Effector CD8-positive, alpha-beta T cell (primary cell): Measurements from ENCODE around the gene CBFA2T3.
"Not testable (repeated sequence)": the region's sequence is repeated elsewhere in the genome, so short reads cannot be mapped to it uniquely, and the experiment has no call there.

ENCODE experiments used
- DNase-seq: peaks from one replicate; lab custom pipeline; 2025; lab: John Stamatoyannopoulos, UW
- total RNA-seq, 4 experiments: gene quantifications; one replicate each; lab custom pipeline; 2026; lab: John Stamatoyannopoulos, UW

The CBFA2T3 gene
- total RNA-seq = 0 to 1.2 (median 0.09) reads per million in 4 experiments

GRCh38 chr16:88977018-88977811 lies at the start of gene CBFA2T3:
TSS of gene CBFA2T3 (minus strand) at chr16:88977207. CDS start at chr16:88976807, 400 bp downstream.
- no peak for DNase-seq

GRCh38 chr16:89026121-89026612 lies 49.2 kb upstream of the CBFA2T3 start:
- DNase-seq = no peak

GRCh38 chr16:89025636-89026035 lies 48.6 kb upstream of the CBFA2T3 start:
- DNase-seq = no peak

DNA sequence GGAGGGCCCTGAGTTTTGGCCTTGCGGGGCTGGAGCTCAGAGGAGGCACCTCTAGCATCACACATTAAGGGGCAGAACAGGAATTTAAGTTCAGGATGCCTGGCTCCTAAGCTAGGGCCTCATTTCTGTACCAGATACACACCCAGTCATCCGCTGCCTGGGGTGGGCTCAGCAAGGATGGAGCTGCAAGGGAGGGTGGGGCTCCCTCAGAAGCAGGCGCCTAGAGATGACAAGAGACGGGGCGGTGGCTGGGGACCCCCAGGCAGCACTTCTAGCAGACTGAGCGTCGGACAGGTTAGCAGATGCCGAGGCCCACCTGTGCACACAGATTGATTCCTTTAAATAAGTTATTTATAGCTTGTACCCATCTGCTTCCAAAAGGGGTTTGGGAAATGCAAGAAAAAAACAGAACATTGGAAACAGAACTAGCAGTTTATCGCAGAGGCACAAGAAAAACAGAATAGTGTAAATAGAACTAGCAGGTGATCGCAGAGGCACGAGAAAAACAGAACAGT lies 47.6 kb upstream of the CBFA2T3 start:
- no peak for DNase-seq

DNA sequence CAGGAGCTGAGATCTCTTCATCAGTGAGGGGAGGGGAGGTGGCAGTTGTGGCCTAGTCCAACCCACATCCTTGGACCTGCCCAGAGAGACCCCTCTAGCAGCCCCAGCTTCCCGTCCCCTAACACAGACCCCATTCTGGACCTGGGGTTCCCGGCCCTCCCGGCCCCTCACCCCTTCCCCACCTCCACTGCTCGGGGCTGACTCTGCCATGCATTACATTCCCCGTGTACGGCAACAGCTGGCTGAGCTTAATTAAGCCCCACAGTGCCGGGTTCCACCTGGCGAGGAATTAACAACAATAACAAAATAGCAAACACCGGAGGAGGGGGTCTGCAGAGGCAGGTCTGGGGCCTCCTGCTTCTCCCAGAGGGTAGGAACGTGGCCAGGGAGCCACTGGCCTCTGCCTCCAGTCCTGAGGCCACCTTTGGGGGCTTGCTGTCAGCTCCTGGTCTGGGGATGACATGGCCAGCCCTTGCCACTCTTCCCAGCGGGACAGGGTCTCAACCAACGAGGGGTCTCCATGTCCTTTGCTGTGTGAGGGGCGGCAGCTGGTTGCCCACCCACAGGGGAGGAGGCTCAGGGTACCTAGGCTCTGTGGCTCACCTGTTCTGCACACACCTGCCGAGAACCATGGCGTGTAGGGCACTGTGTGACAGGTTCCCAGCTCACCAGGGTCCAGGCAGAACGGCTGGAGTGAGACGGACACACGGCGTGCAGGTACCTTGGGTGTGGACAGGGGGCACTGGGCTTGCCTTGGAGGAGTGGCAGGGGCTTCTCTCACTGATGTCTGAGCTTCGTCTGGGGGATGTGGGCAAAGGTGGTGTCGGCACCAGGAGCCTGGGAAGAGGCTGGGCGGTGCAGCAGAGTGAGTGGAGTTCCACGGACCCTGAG lies 46.9 kb upstream of the CBFA2T3 start:
- DNase-seq = no peak

- DNase-seq = no peak
Observed at GRCh38 chr16:89023151-89023551, 46.1 kb upstream of the CBFA2T3 start.

DNA sequence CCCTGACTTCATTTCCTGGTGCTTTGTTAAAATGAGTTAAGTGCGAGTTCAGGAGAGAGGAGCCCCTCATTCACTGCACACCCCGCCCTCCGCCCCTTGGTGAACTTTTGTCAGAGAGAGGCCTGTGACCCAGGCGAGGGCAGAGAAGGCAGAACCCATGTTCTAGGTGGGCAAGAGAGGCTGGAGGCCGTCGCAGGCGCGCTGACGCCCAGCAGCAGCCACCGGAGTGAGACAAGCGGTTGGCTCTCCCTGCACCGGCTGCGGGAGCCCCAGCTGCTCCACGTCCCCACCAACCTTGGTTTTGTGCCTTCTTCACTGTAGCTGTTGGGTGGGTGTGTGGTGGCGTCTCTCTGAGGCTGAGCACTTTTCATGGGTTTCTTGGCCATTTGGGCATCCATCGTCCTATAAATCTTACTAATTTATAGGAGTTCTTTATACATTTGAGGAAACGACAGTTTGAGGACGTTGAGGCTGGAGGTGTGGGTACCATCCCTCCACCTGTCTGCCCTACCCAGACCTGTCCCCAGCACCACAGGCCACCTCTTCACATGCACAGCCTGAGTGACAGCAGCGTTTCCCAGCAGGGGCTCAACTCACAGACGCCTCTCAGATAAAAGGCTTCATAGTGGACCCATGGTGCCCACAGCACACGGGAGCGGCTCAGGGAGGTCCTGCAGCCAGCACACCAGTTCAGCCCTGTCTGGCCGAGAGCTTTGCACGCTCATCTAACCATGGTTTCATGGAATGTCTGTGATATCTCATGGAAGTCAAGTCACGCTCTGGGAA lies 45.2 kb upstream of the CBFA2T3 start:
- no peak for DNase-seq

GRCh38 chr16:89020925-89021595 lies 44.1 kb upstream of the CBFA2T3 start:
- DNase-seq = no peak

DNA sequence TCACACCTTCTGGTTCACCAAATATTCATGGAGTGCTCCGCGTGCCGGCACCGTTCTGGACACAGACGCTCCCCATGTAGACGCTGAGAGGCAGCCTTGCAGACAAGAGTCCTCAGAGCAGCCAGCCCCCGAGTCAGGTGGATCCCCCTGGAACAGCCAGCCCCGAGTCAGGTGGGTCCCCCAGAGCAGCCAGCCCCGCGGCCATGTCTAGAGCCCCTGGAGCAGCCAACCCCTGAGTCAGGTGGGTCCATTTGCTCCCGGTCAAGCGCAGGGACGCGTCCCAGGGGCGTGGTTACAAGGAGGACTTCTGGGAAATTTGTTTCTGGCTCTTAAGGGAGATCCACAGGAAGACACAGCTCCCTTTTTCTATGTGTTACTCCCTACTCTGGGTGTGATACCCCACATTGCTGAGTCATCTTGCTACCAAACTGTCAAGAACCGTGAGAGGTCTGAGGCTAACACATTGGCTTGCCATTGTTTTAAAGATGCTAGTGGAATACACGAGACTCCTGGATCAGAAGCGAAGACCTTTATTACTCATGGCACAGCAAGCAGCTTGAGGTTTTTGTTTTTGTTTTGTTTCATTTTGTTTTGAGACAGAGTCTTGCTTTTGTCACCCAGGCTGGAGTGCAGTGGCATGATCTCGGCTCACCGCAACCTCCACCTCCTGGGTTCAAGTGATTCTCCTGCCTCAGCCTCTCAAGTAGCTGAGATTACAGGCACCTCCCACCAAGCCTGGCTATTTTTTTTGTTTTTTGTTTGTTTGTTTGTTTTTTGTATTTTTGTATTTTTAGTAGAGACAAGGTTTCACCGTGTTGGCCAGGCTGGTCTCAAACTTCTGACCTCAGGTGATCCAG lies 43.3 kb upstream of the CBFA2T3 start:
- DNase-seq = no peak

DNA sequence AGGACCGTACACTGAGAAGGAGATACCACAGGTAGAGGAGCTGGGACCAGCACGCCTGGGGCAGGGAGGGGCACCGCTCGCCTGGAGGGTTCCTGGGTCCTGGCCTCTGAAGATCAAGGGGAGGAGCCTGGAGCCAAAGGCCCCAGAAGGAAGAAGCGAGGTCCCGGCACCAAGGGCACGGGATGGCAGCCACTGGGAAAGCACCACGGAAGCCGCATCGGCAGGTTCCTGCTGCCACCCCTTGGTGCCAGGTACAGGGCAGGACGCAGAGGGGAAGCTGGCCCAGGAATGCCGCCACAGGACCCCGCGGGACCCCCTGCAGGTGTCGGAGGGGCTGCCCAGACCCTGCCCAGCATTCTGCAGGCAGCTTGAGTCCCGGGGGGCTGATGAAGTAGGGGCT lies 42.5 kb upstream of the CBFA2T3 start:
- DNase-seq = no peak

DNA sequence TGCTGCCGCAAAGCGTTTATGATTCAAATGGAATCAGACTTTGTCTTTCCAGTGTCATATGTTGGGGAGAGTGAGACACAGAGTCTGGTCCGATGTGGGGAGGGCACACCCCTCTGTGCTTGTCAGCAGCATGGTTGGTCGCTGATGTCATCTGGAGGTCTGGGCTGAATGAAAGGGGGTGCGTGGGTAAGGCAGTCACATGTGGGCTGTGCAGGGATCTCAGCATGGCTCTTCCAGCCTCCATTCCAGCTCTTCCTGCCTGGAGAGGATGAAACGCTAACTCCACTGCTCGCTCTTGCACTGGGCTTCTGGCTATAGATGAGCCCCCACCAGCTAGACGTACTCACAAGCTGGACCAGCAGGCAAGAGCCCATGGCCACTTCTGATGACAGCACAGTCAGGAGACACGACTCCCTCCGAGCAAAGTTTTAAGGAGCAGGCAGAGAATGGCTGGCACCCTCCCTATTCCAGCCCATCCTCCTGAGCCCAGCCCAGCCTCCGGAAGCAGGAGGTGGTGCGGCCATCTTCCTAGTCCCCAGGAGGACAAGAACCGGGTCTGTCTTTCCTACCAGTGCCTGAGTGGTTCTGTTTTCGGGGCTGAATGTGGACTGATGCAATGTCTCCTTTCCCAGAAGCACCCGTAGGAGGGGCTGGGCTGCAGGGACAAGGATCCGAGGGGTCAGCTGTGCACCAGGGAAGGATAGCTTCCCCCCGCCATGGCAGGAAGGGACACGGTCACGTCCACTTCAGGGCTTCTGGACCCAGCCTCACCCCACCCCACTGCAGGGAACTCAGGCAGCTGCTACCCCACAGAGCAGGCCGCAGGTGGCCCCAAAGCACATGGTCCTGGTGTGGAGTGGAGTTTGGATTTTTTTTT lies 41.5 kb upstream of the CBFA2T3 start:
- DNase-seq = no peak

GRCh38 chr16:89017543-89018281 lies 40.7 kb upstream of the CBFA2T3 start:
- no peak for DNase-seq

- DNase-seq = not testable (repeated sequence)
Observed at GRCh38 chr16:89016561-89016960, 39.6 kb upstream of the CBFA2T3 start.

- DNase-seq = no peak
Observed at GRCh38 chr16:89015271-89015859, 38.4 kb upstream of the CBFA2T3 start.

- no peak for DNase-seq
Observed at GRCh38 chr16:89014403-89015230, 37.6 kb upstream of the CBFA2T3 start.

DNA sequence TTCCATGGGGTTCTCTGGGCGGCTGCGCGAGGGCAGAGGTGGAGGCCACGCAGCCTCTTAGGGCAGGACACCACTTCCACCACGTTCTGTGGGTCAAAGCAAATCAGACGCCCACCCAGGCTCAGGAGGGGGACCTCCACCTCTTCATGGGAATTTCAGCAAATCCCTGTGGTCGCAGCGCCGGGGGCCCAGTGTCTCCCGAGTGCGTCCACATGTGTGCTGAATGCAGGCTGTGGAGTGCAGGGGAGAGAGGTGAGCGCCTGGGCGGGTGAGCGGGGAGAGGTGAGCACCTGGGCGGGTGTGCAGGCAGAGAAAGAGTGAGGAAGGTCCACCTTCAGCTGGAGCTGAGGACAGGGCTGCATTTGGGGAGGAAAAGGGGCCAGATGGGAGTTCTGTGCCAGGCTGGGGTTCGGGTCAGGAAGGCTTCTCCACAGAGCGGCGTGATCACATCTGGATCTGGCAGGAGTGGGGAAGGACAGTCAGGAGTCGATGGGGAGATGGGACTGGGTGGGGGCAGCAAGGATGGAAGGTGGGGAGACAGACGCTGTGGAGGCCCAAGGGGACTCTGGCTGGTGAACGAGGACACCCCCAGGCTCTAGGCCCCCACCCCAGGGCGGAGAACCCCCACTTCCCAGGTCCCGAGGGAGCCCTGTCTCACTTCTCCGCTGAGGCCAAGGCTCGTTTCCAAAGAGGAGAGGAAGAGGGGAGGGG lies 36.8 kb upstream of the CBFA2T3 start:
- DNase-seq = no peak
